Fibroblast of the conjunctiva (primary cell): ENCODE results near the gene CHRM2.

Experiments
- DNase-seq: peaks from one replicate; pipeline ENCODE4 v3.0.0-alpha.2; 2010; ENCODE audit warnings: low read depth

The CHRM2 gene

DNA sequence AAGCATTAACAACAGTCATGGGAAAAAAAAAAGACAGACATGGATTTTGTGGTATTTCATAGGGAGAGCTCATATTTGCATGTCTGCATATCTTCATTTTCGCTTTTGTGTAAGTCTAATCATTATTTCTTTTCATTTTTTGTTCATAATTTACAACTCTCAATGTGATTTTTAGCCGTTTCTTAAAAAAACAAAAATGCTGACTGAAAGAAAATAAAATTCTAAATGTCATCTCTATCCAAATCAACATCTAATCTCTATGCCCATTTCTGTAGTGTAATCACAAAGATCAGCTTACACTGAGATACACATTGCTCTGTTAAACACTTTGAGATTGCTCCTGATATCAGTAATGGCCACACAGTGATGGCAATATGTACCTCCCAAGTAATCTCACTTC is 29.2 kb downstream of the CHRM2 start:
- DNase-seq, result no peak

DNA sequence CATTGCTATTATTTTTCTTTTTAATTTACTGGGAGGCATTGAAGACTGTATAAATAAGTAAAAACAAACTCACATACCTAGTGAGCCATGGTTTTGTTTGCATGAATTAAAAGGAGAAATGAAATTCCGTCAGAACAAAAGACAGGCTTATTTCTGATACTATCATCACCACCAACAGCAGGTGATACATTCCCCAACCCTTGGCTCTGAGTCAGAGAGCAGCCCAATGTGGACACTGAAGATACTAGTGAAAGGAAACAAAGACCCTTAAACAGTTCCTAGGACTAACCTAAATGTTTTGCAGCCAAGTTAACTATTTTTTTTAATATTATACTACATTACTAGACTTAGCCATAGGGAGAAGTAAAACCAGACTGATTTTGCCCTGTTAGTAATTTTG is 31.6 kb downstream of the CHRM2 start:
- DNase-seq, result no peak

DNA sequence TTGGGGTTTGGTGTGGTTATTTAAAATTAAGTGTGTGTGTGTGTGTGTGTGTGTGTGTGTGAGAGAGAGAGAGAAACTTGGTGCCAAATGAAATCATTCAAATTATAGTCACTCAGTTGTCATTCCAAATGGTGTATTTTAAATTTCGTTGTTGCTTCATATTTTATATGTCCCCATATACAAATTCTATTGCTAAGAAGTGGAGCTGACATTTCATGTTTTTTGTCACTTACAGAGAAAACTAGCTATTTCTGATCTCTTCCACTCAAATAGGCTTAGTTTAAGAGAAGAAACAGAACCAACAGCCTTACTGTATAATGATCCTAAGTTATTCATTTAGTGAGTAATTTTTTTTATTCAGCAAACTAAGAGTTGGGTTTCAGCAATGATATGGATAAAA is 42.3 kb downstream of the CHRM2 start:
- DNase-seq, result no peak

DNA sequence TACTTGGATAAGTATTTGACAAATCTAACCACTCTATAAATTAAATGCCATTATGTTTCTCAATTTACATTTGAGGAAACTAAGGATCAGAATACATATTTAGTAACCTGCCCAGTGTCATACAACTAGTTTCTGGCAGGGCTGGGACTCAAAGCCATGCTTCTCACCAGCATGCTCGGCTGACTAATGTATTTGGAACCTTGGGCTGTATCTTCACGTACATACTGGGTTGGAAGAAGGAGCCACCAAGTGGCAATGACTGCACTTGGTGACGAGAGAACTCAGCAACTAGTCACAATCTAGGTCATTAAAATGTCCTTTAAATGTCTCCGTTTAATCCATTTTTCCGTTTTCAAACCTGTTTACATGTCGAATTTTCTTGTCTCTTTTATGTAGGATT is 42.9 kb downstream of the CHRM2 start:
- no peak for DNase-seq

DNA sequence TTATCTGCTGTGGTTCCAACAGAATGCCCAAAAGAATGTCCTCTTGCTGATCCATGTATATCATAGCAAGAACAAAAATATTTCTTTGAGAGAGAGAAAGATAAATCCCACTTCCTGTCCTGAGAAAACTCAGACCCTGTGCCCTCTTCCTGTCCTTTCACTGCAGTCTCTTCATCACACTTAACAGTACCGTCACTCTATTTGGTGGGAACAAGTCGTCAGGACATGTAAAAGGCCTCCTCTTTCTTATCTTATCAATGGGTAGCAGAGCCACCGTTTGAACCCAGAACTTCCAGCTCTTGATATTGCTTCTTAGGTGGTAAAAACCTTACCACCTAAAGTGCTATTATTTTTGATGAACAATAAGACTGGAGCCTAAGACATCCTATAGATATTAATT is 43.9 kb downstream of the CHRM2 start:
- DNase-seq, result no peak

DNA sequence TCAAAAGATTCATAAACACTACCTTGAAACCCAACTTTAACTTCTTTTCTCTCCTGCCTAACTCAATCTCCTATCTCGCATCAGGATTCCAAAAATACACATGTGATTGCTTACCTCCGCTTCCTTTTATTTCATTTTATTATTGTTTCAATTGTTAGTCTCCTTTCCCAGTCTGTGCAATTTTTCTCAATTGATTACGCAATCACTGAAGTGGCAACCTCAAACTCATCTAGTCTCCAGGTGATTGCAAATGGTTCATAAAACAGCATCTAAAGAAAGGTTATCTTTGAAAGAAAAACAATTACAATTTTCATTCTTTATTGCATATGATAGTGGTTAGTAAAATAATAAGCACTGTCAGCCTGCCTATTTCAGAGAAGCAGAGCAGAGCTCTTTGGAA is 45.6 kb downstream of the CHRM2 start:
- no peak for DNase-seq

DNA sequence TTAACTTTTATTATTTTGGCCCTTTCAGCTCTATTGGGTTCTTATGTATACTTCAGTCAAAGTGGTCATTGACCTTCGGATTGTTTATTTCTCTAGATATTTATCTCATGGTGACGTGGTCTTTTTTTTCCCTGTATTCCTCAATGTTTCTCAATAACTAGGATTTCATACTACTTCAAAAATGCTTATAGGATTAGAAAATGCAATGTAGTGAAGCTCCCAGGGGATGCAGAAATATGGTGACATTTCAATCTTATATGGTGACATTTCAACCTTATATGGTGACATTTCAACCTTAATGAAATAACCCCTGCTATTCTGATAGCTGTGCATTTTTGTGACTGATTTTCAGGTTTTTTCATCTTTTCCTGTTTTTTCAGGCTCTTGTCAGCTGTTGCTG is 51.4 kb downstream of the CHRM2 start:
- no peak for DNase-seq

DNA sequence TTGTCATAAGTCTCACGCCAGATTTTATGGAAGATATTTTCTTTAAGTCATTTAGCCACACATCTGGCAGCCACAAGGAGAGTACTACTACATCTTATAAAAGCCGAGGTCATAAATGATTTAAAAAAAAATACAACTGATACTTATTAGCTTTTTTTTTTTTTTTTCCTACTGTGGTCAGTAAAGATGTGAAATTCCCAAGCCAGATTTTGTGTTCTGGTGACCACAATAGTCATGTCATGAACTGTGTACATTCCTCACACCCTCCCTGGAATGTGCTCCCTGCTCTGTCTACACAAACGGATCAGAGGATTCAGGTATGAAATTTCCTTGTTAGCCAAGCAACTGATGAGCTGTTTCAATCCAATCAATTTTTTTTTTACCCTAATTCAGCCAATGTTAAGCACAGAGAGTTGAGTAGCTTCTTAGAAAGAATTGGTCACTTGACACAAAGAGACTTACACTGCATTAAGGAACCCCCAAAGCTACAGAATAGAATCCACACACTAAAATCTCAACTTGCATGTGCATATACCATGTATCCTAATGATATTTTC is 54.7 kb downstream of the CHRM2 start:
- no peak for DNase-seq

DNA sequence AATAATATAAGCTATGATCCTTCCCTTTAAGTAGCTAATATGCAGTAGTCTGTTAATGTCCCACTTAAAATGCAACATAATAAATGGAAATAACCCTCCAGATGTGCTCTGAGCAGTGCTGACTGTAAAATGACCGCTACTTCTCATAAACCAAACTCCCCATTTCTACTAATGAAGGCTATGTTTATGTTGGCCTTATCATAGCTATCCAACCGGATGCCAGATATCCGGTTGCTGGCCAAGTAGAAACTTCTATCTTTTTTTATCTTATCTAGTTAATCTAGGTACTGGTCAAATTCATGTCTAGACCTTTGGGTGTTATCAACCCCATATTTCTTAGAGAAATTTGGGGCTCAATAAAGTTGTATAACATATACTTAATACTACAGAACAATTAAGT is 56.6 kb downstream of the CHRM2 start:
- DNase-seq, result no peak

DNA sequence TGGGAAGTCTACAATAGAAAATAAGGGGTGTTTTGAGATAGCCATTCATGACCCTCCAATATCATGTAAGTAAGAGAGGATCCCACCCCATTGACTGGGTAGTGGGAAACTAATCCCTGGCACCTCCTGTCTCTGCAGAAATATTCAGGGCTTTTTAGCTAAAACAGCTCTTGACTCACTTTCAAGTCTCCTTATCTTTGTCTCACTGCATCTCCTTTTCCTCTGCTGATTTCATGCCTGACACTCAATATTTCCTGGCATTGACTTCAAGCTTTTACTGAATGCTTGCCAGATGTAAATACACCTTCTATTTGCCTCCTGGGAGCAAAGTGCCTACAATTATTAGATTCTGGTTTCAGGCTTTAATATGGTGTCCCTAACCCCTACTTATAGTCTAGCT is 57.1 kb downstream of the CHRM2 start:
- no peak for DNase-seq

DNA sequence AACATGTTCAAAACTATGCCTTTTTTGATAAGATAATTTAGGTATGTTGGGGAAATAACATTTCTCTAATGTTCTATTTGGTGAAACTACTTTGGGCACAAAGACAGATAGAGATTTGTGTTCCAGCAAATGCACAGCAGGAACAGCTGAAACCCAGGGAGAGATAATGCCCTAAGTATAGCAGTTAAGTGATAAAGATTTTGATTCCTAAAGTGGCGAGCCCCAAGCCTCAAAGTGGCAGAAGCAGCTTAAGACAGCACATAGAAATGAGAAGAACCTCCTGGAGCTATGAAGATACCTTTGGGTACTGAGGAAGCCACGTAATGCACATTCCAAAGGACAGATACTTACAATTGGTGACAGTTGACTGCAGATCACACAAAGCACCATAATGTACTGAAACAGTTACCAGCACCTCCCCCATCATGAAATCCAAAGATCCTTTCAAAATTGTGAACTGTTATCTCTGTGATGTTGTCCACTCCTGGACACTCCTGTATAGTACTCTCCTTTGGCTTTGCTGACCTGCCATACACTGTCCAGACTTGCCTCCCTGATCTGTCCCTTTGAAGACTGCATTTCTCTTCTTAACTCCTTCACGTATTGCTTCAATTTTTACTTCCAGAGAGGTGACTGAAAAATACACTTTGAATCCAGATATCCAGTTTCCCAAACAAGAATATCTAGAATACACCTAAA is 62.9 kb downstream of the CHRM2 start:
- DNase-seq, result no peak

DNA sequence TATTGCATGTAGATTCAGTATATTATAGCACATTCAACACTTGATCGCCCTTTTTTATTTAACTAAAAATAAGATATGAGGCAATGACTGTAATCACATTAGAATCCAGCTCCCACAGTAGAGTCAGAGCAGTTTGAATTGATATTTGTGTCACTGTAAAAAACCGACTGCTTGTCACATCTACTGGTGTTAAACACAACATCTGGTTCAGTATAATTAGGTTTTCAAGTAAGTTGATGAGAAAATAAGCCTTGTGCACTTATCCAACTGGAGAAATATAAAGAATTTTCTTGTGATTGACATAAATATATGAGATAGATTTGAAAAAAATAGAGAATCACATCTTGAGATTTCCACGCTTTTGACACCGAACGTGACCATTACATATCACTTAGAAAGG is 69.0 kb downstream of the CHRM2 start:
- no peak for DNase-seq

DNA sequence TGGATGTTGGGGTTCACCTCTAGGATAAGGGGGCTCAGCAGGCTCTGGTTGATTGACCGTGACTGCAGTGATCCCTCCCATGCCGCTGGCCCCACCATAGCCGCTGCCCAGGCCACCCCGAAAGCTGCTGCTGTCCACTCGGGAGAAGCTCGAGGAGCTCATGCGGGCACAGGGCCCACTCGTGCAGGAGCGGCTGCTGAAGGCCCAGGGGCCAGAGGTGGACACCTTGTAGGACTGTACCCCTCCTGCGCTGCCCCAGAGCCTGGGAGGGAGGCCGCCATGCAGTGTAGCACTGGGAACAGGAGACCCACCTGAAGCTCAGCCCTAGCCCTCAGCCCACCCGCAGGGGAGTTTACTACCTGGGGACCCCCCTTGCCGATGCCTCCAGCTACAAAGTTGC is 70.0 kb downstream of the CHRM2 start:
- DNase-seq, result no peak

DNA sequence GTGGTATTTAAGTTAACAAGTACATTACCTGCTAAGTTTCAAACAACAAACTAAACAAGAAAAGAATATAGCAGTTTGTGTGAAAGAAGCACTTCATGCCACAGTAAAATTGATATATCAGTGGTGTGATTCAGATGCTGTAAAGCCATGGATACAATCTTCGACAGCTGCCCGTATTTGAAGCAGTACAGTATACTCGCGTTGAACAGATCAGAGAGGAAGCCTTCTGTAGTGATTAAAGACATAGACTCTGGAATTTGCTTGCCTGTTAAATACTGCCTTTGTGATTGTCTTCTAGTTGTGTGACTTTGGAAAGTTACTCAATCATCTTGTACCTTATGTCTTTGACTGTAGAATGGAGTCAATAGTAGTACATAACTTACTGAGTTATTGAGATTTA is 71.7 kb downstream of the CHRM2 start:
- DNase-seq, result no peak

DNA sequence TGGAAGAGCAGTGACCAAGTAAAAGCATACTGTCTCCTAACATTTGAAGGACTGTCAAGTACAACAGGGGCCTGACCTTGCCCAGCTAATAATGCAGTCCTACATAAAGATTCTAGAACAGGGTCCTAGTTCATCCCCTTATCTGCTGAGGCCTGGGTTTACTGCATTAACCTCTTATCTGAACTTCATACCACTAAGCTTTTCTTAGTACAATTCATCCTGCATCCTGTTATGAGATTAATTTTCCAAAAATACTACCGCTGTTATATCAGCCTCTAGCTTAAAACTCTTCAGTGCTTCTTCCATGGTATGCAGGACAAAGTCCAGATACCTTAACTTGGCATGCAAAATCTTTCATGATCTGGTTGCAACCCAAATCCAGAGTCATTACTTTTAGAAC is 72.5 kb downstream of the CHRM2 start:
- DNase-seq, result no peak

DNA sequence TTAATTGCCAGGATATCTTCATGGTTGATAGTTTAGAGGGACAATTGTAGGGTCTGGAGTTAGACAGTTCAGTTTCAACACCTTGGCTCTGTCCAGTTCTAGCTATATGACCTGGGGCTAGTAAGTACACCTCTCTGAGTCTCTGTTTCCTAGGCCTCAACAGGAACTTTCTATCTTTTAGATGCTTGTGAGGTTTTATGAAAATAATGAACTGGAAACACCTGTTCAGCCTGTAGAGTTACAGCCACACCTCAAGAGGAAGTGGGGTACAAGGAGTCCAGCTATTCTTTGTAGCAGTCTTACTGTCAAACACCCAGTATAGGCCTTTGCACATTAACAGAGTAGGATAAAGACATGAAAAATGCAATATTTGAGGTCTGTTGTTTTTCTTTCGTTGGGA is 73.4 kb downstream of the CHRM2 start:
- no peak for DNase-seq

DNA sequence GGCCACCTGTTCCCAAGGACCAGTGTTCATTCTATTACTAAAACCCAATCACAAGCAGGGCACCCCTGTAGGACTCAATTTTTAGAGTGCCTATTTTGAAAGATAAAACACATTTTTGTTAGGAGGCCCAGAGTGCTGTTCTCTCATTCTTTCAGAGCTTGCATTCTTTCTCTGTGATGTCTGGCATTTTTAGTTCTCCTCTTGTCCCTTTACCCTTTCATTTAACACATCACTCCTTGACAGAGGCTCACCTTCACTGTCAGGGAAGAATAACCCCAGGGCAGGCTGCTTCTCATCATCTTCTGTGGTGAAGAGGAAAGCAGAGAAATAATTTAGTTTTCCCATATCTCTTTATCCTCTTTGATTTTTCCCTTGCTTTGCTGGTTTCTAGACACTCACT is 73.9 kb downstream of the CHRM2 start:
- DNase-seq, result no peak

DNA sequence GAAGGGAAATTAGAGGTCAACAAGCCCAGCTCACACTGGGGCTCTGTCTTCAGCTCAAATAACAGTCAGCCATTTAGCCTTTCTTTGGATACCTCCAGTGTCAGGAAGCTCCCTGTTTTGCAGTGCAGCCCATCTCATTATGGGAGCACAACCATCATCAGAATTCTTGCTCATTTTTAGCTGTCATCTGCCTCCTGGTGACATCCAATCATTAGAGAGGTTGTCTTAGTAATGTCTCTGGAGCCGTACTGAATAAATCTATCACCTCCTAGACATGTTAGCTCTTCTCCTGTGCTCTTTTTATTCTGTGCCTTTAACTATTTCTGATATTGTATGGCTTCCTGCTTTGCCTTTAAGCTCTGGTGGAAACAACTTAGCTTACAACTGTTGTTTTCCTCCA is 74.5 kb downstream of the CHRM2 start:
- DNase-seq, result no peak

DNA sequence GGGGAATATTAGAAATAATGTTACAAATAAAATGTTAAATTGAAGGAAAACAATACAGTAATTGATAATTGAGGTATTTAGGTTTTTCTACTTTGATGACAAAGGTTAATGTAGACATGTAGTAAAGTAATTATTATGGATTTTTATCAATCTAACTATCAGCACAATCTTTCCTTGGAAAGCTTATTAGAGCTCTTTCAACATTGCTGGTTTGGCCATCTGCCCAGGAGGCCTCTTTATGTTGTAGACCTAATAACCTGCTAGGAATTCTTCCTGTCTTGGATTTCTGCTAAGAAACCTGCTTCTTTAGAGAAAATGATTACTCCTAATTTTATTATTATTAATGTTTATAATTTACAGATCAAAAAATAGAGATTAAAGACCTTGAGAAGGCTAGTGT is 78.9 kb downstream of the CHRM2 start:
- DNase-seq, result no peak

DNA sequence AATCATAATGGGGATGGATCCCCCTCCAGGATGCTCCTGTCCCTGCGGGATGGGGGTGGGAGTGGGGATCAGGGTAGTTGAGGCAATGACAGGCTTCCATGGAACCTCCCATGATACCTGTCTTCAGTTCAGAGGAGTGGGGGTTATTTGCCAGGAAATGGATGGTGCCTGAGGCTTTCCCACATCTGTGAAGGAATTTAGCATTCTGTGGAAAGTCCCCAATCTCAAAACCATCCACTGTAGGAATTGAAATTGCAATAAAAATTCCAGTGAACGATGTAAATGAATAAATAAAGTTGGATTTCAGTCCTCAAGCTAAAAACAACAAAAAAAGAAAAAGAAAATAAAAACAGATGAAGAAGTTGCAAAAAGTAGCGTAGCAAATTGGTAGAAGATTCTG is 81.9 kb downstream of the CHRM2 start:
- DNase-seq, result no peak

DNA sequence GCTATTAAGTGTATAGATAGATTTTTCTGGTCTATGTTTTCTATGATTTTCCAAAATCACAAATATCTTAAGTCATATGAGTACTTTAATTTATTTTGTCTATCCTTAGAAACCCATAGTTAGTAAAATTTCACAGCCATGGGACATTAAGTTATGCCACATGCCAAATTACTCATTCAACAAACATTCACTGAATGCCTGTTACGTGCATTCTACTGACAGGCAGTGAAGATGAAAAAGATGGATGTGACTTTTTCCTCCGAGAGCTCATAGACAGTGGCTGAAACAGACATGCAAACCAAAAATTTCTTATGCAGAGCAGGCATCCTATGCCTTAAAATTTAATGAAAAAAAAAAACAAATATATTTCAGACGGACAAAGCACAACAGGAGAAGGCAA is 84.9 kb downstream of the CHRM2 start:
- no peak for DNase-seq

DNA sequence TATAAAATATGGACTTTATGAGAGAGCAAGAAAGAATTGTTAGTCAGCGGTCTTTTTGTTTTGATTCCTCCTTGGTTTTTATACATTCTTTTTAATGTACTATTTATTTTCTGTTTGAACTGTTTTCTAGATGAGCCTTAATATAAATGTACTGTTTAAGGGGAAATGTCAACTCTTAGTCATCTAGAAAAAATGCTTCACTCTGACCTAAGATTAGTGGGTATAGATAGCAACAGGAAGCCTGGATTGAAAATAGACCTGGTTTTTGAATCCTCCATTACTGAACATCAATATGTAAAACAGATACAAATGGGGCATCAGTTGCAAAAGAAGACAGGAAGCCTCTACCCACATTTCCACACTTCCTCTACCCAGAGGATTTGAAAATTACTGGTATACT is 87.8 kb downstream of the CHRM2 start:
- no peak for DNase-seq

DNA sequence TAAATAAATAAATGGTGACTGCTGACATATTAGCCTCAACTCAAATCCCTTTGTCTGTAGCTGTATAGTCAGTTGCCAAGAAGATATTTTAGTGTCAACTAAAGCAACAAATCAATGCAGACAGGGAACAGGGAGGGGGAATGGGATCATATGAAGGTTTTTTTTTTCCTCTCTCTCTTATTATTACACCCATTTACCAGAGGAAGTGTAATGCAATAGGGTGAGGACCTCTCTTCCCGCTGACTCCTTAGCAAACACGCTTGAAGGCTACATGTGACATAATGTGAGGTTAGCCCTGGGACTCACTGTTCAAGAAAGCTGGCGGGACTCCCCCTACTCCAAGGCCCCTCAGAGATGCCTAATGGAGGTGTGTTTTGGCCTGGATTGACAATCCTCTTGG is 88.2 kb downstream of the CHRM2 start:
- DNase-seq, result no peak

DNA sequence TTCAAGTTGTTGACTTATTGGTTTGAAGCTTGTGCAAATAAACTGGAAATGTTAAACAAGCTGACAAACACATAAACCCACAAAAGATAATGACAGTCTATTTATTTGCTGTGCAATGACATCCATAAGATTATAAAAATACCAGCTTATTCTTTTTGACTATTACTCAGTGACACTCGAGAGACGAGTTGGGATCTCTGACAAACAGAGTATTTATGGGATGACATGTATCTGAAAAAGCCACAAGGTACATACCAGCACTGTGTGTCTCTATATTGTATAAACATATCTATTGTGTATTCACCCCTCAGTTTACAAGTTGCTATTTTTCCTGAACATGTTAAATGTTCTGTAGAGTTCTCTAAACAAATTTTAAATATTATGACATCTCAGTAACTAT is 88.9 kb downstream of the CHRM2 start:
- no peak for DNase-seq

DNA sequence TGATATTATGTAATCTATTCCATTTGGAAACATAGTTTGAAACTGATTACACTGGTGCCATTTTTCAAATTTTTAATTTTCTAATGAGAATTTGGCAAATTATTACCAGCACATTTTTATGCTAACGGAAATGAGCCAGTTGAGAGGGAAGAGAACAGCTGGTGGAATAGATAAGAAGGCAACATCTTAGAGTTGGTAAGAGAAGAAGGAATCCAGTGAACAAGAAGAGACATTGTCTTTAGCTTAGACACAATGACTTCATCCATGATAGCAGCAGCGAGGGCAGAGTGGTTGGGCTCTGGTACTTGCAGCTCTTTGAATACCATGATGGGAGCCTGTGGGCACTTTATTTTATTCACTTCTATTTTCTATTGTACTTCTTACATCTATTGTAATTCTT is 89.6 kb downstream of the CHRM2 start:
- DNase-seq, result no peak
